Choroid plexus epithelial cell (primary cell): ENCODE results near the gene FAM186B.

Experiments
- DNase-seq: peaks from one replicate; pipeline ENCODE4 v3.0.0-alpha.2; 2010; ENCODE audit warnings: low read depth
- H3K4me3 ChIP-seq: 2 replicates; pipeline ENCODE4 v1.5.1; 2011; ENCODE audit warnings: low read depth, mild to moderate bottlenecking, control low read depth, low read length, moderate library complexity
- CTCF ChIP-seq: conservative IDR thresholded peaks from 2 replicates; pipeline ENCODE4 v1.5.1; 2011; ENCODE audit warnings: low read depth, mild to moderate bottlenecking, control low read depth, inconsistent platforms, low read length, moderate library complexity

The FAM186B gene

GRCh38 chr12:49609059-49609874, 3.8 kb upstream of the FAM186B start:
- TF ChIP-seq CTCF = no peak
- no peak overlapping the region for H3K4me3 ChIP-seq
- no peak for DNase-seq

- no peak for DNase-seq
- no peak overlapping the region for H3K4me3 ChIP-seq
- no peak for TF ChIP-seq CTCF
Measured at GRCh38 chr12:49604856-49605255, 583 bp downstream of the FAM186B start.

- no peak for TF ChIP-seq CTCF
- no peak for DNase-seq
- no peak overlapping the region for H3K4me3 ChIP-seq
Measured at GRCh38 chr12:49603721-49604120, 1.7 kb downstream of the FAM186B start.

- no peak for TF ChIP-seq CTCF
- no peak overlapping the region for H3K4me3 ChIP-seq
- no peak for DNase-seq
Measured at GRCh38 chr12:49599961-49600360, 5.5 kb downstream of the FAM186B start.

GRCh38 chr12:49598527-49598926, 6.9 kb downstream of the FAM186B start:
- no peak for DNase-seq
- H3K4me3 ChIP-seq = no peak overlapping the region

GRCh38 chr12:49588721-49589516, 16.5 kb downstream of the FAM186B start:
- no peak for DNase-seq
- TF ChIP-seq CTCF = no peak
- no peak overlapping the region for H3K4me3 ChIP-seq

More at GRCh38 chr12:49598527-49598926, 6.9 kb downstream of the FAM186B start:
- TF ChIP-seq CTCF = no peak
